ENCODE data around the gene CDKN1B. TPM values are rescaled to one million over a fixed set of nuclear protein-coding genes. Genes with fewer than 3 reads are reported as not detected.

The CDKN1B gene
- total and polyA plus RNA-seq, 2 of the 13 experiments (the other 11 are each of a cell fraction or from before 2014, with no cell fraction given), result 20.1 to 37.2 TPM

- no peak for TF ChIP-seq AGO1 (IDR thresholded peaks at IDR 0.05; ENCODE audit: low read depth, low read length, poor library complexity, severe bottlenecking)
- TF ChIP-seq HOXA7 (CRISPR knock-in tag; IDR thresholded peaks at IDR 0.05), result 0 out of 2 replicates have a peak, but pooled peaks have one; percentile 33
- no peak for TF ChIP-seq ZNF362 (CRISPR knock-in tag; IDR thresholded peaks at IDR 0.05; ENCODE audit: borderline replicate concordance)
- TF ChIP-seq ZNF782 (CRISPR knock-in tag; IDR thresholded peaks at IDR 0.05; ENCODE audit: borderline replicate concordance), result no peak
- TF ChIP-seq MLLT10 (CRISPR knock-in tag; IDR thresholded peaks at IDR 0.05), result no peak
- TF ChIP-seq ZNF776 (CRISPR knock-in tag; IDR thresholded peaks at IDR 0.05), result no peak
- TF ChIP-seq, protein P1, sequence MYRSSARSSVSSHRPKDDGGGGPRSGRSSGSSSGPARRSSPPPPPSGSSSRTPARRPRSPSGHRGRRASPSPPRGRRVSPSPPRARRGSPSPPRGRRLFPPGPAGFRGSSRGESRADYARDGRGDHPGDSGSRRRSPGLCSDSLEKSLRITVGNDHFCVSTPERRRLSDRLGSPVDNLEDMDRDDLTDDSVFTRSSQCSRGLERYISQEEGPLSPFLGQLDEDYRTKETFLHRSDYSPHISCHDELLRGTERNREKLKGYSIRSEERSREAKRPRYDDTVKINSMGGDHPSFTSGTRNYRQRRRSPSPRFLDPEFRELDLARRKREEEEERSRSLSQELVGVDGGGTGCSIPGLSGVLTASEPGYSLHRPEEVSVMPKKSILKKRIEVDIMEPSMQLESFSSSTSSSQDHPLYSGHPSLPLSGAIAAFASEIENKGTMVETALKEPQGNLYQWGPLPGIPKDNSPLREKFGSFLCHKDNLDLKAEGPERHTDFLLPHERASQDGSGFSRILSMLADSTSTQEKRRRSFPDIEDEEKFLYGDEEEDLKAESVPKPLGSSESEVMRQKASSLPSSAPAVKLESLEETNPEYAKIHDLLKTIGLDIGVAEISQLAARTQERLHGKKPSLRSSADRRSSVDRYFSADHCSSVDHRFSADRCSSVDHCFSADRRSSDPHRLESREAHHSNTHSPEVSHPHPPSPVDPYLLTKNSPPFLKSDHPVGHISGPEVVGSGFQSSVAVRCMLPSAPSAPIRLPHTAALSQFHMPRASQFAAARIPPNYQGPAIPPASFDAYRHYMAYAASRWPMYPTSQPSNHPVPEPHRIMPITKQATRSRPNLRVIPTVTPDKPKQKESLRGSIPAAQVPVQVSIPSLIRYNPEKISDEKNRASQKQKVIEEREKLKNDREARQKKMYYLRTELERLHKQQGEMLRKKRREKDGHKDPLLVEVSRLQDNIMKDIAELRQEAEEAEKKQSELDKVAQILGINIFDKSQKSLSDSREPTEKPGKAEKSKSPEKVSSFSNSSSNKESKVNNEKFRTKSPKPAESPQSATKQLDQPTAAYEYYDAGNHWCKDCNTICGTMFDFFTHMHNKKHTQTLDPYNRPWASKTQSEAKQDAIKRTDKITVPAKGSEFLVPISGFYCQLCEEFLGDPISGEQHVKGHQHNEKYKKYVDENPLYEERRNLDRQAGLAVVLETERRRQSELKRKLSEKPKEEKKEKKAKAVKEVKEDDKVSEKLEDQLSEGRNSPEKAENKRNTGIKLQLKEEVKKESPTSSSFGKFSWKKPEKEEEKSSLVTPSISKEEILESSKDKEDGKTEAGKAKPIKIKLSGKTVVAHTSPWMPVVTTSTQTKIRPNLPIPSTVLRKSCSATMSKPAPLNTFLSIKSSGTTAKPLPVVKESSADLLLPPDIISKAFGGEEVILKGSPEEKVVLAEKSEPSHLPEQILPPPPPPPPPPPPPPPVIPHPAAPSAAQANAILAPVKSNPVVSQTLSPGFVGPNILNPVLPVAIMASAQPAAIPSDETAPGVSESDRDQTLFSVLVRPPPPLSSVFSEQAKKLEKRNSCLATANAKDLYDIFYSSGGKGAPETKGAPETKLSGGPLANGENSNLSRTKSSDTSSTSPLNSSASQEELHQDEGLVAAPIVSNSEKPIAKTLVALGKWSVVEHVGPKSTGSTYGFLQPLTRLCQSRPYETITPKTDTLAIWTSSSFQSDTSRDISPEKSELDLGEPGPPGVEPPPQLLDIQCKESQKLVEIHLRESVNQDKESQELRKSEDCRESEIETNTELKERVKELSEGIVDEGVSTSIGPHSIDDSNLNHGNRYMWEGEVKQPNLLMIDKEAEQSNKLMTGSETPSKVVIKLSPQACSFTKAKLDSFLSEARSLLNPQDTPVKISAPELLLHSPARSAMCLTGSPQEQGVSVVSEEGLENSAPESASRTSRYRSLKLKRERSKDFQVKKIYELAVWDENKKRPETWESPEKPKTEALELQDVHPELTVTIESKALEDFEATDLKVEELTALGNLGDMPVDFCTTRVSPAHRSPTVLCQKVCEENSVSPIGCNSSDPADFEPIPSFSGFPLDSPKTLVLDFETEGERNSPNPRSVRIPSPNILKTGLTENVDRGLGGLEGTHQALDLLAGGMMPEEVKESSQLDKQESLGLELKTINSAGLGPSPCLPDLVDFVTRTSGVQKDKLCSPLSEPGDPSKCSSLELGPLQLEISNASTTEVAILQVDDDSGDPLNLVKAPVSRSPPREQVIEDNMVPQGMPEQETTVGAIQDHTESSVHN (CRISPR knock-in tag; IDR thresholded peaks at IDR 0.05), result no peak
- no peak for TF ChIP-seq RBM39 (IDR thresholded peaks at IDR 0.05; ENCODE audit: low read depth, low read length, poor library complexity, severe bottlenecking)
- TF ChIP-seq HNRNPUL1 (IDR thresholded peaks at IDR 0.05; ENCODE audit: low read depth, low read length), result no peak
- no peak for TF ChIP-seq SMAD1 (CRISPR knock-in tag; IDR thresholded peaks at IDR 0.05; ENCODE audit: borderline replicate concordance, low read depth)
- TF ChIP-seq AGO2 (optimal IDR thresholded peaks at IDR 0.05; ENCODE audit: low read depth, low read length), result peak; percentile 96
- TF ChIP-seq ZNF83 (CRISPR knock-in tag; IDR thresholded peaks at IDR 0.05; ENCODE audit: borderline replicate concordance), result no peak
- TF ChIP-seq ZNF780A (CRISPR knock-in tag; IDR thresholded peaks at IDR 0.05), result no peak
- TF ChIP-seq SMARCE1 (IDR thresholded peaks at IDR 0.05; ENCODE audit: borderline replicate concordance), result no peak
- no peak; the same call in 1 of the 2 replicates for TF ChIP-seq ZBTB10 (CRISPR knock-in tag; IDR thresholded peaks at IDR 0.05; ENCODE audit: borderline replicate concordance)
- no peak for TF ChIP-seq ZNF567 (CRISPR knock-in tag; IDR thresholded peaks at IDR 0.05; ENCODE audit: borderline replicate concordance)
- TF ChIP-seq RFXANK (CRISPR knock-in tag; IDR thresholded peaks at IDR 0.05), result no peak
Observed at GRCh38 chr12:12717586-12718380, 615 bp downstream of the CDKN1B start (continued).
